IMR-90 (cell line): ENCODE measurements around the gene FLOT2. TPM values are rescaled to one million over a fixed set of nuclear protein-coding genes. Genes with fewer than 3 reads are reported as not detected.

ENCODE experiments used
- ATAC-seq: fragments of 200-7000 bp; cut with Tn5 transposase; 2 replicates; pipeline ENCODE4 v1.9.1; 2020; ENCODE audit warnings: low read depth, mild to moderate bottlenecking, moderate library complexity
- BruUV-seq: library from RNA; stranded (reverse); fragments of 400-500 nt; replicated peaks from 2 replicates; lab custom pipeline; 2021; lab: Mats Ljungman, UMichigan
- CTCF ChIA-PET: fragments of 300-600 bp; formaldehyde crosslinking; extraction: SDS; loops from one replicate; lab custom pipeline; 2021; ENCODE audit warnings: antibody characterized with exemption; lab: Yijun Ruan, JAX
- POLR2A ChIA-PET: fragments of 300-600 bp; sonication (Branson Sonifier 250); formaldehyde crosslinking; loops from one replicate; lab custom pipeline; 2022; ENCODE audit warnings: antibody characterized with exemption; ENCODE audit not compliant: unreplicated experiment; lab: Charles Lee
- DNase-seq: peaks from one replicate; pipeline ENCODE4 v3.0.0; 2013
- H2AFZ ChIP-seq: replicated peaks from 2 replicates; pipeline ENCODE3; 2013; ENCODE audit warnings: low read length, mild to moderate bottlenecking; ENCODE audit not compliant: poor library complexity
- H2AK5ac ChIP-seq: 2 replicates; pipeline ENCODE4 v1.6.1; 2013; ENCODE audit warnings: low read depth, low read length, inconsistent platforms
- H2AK9ac ChIP-seq: replicated peaks from 2 replicates; pipeline ENCODE3; 2013; ENCODE audit warnings: mild to moderate bottlenecking, low read depth, low read length, moderate library complexity; ENCODE audit not compliant: poor library complexity
- H2BK120ac ChIP-seq: 2 replicates; pipeline ENCODE4 v1.6.1; 2013; ENCODE audit warnings: low read depth, low read length, inconsistent platforms
- H2BK15ac ChIP-seq: 3 replicates; pipeline ENCODE4 v1.6.1; 2013; ENCODE audit warnings: low read depth, low read length, inconsistent platforms
- H2BK20ac ChIP-seq: 2 replicates; pipeline ENCODE4 v1.6.1; 2013; ENCODE audit warnings: low read depth, mild to moderate bottlenecking, inconsistent platforms, low read length, moderate library complexity
- H2BK5ac ChIP-seq: 2 replicates; pipeline ENCODE4 v1.6.1; 2013; ENCODE audit warnings: mild to moderate bottlenecking, low read depth, low read length, inconsistent platforms; ENCODE audit not compliant: poor library complexity, severe bottlenecking
- H3K14ac ChIP-seq: replicated peaks from 2 replicates; pipeline ENCODE4 v1.6.1; 2013; ENCODE audit warnings: low read depth, low read length, inconsistent platforms
- H3K18ac ChIP-seq: 2 replicates; pipeline ENCODE4 v1.6.1; 2013; ENCODE audit warnings: low read depth, low read length, control low read depth
- H3K23ac ChIP-seq: 2 replicates; pipeline ENCODE4 v1.6.1; 2013; ENCODE audit warnings: low read depth, low read length, inconsistent platforms
- H3K27ac ChIP-seq: 2 replicates; pipeline ENCODE4 v1.5.1; 2013; ENCODE audit warnings: mild to moderate bottlenecking, control low read depth, low read length; ENCODE audit not compliant: insufficient read depth
- H3K27me3 ChIP-seq: 2 replicates; pipeline ENCODE4 v1.6.1; 2013; ENCODE audit warnings: low read length; ENCODE audit not compliant: control insufficient read depth, insufficient read depth
- H3K36me3 ChIP-seq: 2 replicates; pipeline ENCODE4 v1.6.1; 2013; ENCODE audit warnings: low read length, mixed read lengths; ENCODE audit not compliant: control insufficient read depth, insufficient read depth
- H3K4ac ChIP-seq: 2 replicates; pipeline ENCODE4 v1.6.1; 2013; ENCODE audit warnings: low read depth, low read length, inconsistent platforms
- H3K4me1 ChIP-seq: 2 replicates; pipeline ENCODE4 v1.6.1; 2013; ENCODE audit warnings: low read length, mixed read lengths; ENCODE audit not compliant: control insufficient read depth, insufficient read depth
- H3K4me2 ChIP-seq: 2 replicates; pipeline ENCODE4 v1.6.1; 2013; ENCODE audit warnings: low read depth, mild to moderate bottlenecking, control low read depth, low read length, moderate library complexity
- H3K4me3 ChIP-seq: 2 replicates; pipeline ENCODE4 v1.5.1; 2013; ENCODE audit warnings: low read depth, mild to moderate bottlenecking, control low read depth, low read length, moderate library complexity; ENCODE audit not compliant: insufficient read depth
- H3K56ac ChIP-seq: 2 replicates; pipeline ENCODE4 v1.6.1; 2013; ENCODE audit warnings: low read length, inconsistent platforms; ENCODE audit not compliant: insufficient read depth; ENCODE audit errors: extremely low read depth
- H3K79me1 ChIP-seq, 2 experiments: 2 replicates each; pipeline ENCODE4 v1.6.1; 2013; ENCODE audit warnings: low read length in 2 of 2, inconsistent platforms in 1 of 2, low read depth in 1 of 2
- H3K9ac ChIP-seq: 2 replicates; pipeline ENCODE4 v1.6.1; 2013; ENCODE audit warnings: low read depth, low read length, control low read depth
- H3K9me1 ChIP-seq: 2 replicates; pipeline ENCODE4 v1.6.1; 2013; ENCODE audit warnings: low read length, inconsistent platforms; ENCODE audit not compliant: insufficient read depth
- H3K9me3 ChIP-seq: 2 replicates; pipeline ENCODE4 v1.6.1; 2013; ENCODE audit warnings: low read length; ENCODE audit not compliant: control insufficient read depth, insufficient read depth
- H4K20me1 ChIP-seq: 2 replicates; pipeline ENCODE4 v1.6.1; 2013; ENCODE audit warnings: low read length, inconsistent platforms; ENCODE audit not compliant: insufficient read depth
- H4K5ac ChIP-seq: 2 replicates; pipeline ENCODE4 v1.6.1; 2013; ENCODE audit warnings: mild to moderate bottlenecking, low read depth, low read length, control low read depth
- H4K8ac ChIP-seq, 2 experiments: 2 replicates each; pipeline ENCODE4 v1.6.1; 2013; ENCODE audit warnings: low read depth in 2 of 2, low read length in 2 of 2, control low read depth in 1 of 2, inconsistent platforms in 1 of 2
- H4K91ac ChIP-seq: 2 replicates; pipeline ENCODE4 v1.6.1; 2013; ENCODE audit warnings: low read depth, low read length, inconsistent platforms; ENCODE audit not compliant: insufficient read depth
- BHLHE40 ChIP-seq: fragments of 150-350 bp; IDR thresholded peaks from 2 replicates; pipeline ENCODE4 v1.6.1; 2016; ENCODE audit warnings: mild to moderate bottlenecking, low read depth, low read length
- CEBPB ChIP-seq: IDR thresholded peaks from 2 replicates; pipeline ENCODE4 v1.6.1; 2012; ENCODE audit warnings: low read depth, low read length, improper control_type of control experiment
- CHD1 ChIP-seq: IDR thresholded peaks from 2 replicates; pipeline ENCODE4 v1.6.1; 2012; ENCODE audit warnings: low read depth, low read length, improper control_type of control experiment
- FOS ChIP-seq: fragments of 150-350 bp; IDR thresholded peaks from 2 replicates; pipeline ENCODE4 v1.6.1; 2016; ENCODE audit warnings: low read depth, low read length
- MAFK ChIP-seq: IDR thresholded peaks from 2 replicates; pipeline ENCODE4 v1.6.1; 2012; ENCODE audit warnings: low read depth, low read length, improper control_type of control experiment
- MAZ ChIP-seq: IDR thresholded peaks from 2 replicates; pipeline ENCODE4 v1.6.1; 2012; ENCODE audit warnings: low read depth, mild to moderate bottlenecking, low read length, improper control_type of control experiment, moderate library complexity, borderline replicate concordance
- MXI1 ChIP-seq: IDR thresholded peaks from 2 replicates; pipeline ENCODE4 v1.6.1; 2012; ENCODE audit warnings: low read depth, mild to moderate bottlenecking, low read length, moderate library complexity, borderline replicate concordance
- NFE2L2 ChIP-seq: fragments of 150-350 bp; IDR thresholded peaks from 2 replicates; pipeline ENCODE4 v1.6.1; 2016; ENCODE audit warnings: low read depth, mild to moderate bottlenecking, low read length
- POLR2A ChIP-seq: IDR thresholded peaks from 2 replicates; pipeline ENCODE4 v1.6.1; 2012; ENCODE audit warnings: mild to moderate bottlenecking, low read depth, low read length
- RAD21 ChIP-seq: IDR thresholded peaks from 2 replicates; pipeline ENCODE4 v1.6.1; 2012; ENCODE audit warnings: low read length, improper control_type of control experiment
- RCOR1 ChIP-seq: IDR thresholded peaks from 2 replicates; pipeline ENCODE4 v1.6.1; 2012; ENCODE audit warnings: mild to moderate bottlenecking, low read length, improper control_type of control experiment; ENCODE audit not compliant: insufficient replicate concordance
- RFX5 ChIP-seq: IDR thresholded peaks from 2 replicates; pipeline ENCODE4 v1.8.0; 2012; ENCODE audit warnings: low read depth, mild to moderate bottlenecking, low read length, moderate library complexity
- SMC3 ChIP-seq: fragments of 150-350 bp; IDR thresholded peaks from 2 replicates; pipeline ENCODE4 v1.6.1; 2016; ENCODE audit warnings: low read depth, mild to moderate bottlenecking, antibody characterized with exemption, low read length, moderate library complexity
- dilution Hi-C: fragments of 300-500 bp; cut with HindIII; formaldehyde crosslinking; loops from one replicate; pipeline ENCODE4 v1.14.3; 2018; ENCODE audit warnings: low sequenced_read_pairs; ENCODE audit not compliant: unreplicated experiment
- in situ Hi-C: fragments of 300-500 bp; cut with MboI; formaldehyde crosslinking; loops from 3 replicates; pipeline ENCODE4 v1.14.3; 2019; ENCODE audit warnings: low sequenced_read_pairs, inconsistent platforms, mixed read lengths
- intact Hi-C: fragments of 100-400 bp; cut with micrococcal nuclease; formaldehyde crosslinking; loops from 2 replicates; pipeline ENCODE4 v1.10.0; 2022
- polyA plus RNA-seq, 3 experiments: library from polyadenylated mRNA; depleted of rRNA; stranded (reverse); fragments of >200 nt; gene quantifications; 2 replicates each; pipeline ENCODE4 v1.2.3, GENCODE V29; 2012; ENCODE audit warnings: low replicate concordance in 1 of 3
- total RNA-seq: library from RNA; depleted of rRNA; stranded (reverse); fragments of >200 nt; gene quantifications from 2 replicates; pipeline ENCODE4 v1.2.3, GENCODE V29; 2012
- TF ChIP-seq, protein P1 (sequence below): fragments of 150-350 bp; IDR thresholded peaks from 2 replicates; pipeline ENCODE4 v1.6.1; 2016; ENCODE audit warnings: low read depth, mild to moderate bottlenecking, low read length, moderate library complexity, borderline replicate concordance
- TF ChIP-seq, protein P2 (sequence below): conservative IDR thresholded peaks from 2 replicates; pipeline ENCODE4 v1.5.1; 2012; ENCODE audit warnings: mild to moderate bottlenecking, low read depth, low read length, improper control_type of control experiment
- TF ChIP-seq, protein P3 (sequence below): fragments of 150-350 bp; IDR thresholded peaks from 2 replicates; pipeline ENCODE4 v1.6.1; 2017; ENCODE audit warnings: mild to moderate bottlenecking, antibody characterized with exemption, low read length, low read depth

Gene FLOT2
- total and polyA plus RNA-seq, 2 of the 4 experiments (the other 2 are of a cell fraction) = 19.7 to 67.9 TPM

DNA sequence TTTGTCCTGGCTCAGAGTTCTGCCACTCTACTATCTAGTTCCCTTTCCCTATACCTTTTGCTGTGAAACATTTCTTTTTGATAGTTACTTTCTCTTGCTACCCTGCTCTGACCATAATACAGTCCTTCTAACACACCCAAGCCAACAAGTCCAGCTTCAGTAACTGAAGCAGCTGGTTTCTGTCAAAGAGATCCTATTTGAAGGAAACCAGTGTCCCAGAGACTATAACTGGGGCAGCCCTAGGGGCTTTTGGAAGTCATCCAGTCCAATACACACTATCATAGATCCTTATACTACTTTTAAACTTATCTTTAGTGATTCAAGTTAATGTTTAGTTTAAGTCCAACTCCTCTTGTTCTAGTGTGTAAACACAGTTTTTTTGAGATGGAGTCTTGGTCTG is 22.7 kb upstream of the FLOT2 start:
- in situ Hi-C loops = no loop called here
- peaks cover 49% of the 10 kb centered on the region for H3K36me3 ChIP-seq

More for the DNA sequence above, 22.7 kb upstream of the FLOT2 start:
- Histone ChIP-seq H4K91ac (no peak overlapping the region), H3K23ac (no peak overlapping the region), H3K18ac (no peak overlapping the region), H2BK20ac (no peak overlapping the region), H3K9me1 (peaks cover 10% of the 10 kb centered on the region), H3K27me3 (no peaks in the 10 kb centered on the region), H4K5ac (no peak overlapping the region), H4K20me1 (peaks cover 34% of the 10 kb centered on the region), H3K4ac (no peak overlapping the region), H3K4me3 (no peak overlapping the region), H2BK120ac (no peak overlapping the region), H3K9ac (no peak overlapping the region), H3K56ac (no peak overlapping the region), H3K27ac (no peak overlapping the region), H3K4me2 (no peak overlapping the region), H2AK5ac (no peak overlapping the region), H3K79me1 (peaks cover 53 to 64% of the 10 kb centered on the region in 2 experiments), H2AFZ (no peak overlapping the region), H3K4me1 (peaks cover 3% of the 10 kb centered on the region), H2AK9ac (no peak overlapping the region), H3K9me3 (no peaks in the 10 kb centered on the region), H4K8ac (no peak overlapping the region), H3K14ac (no peak overlapping the region), H2BK15ac (no peak overlapping the region), H2BK5ac (no peak overlapping the region)
- ChIA-PET CTCF (no interaction called here), POLR2A (no interaction called here)
- dilution Hi-C loops (no loop called here), intact Hi-C loops (no loop called here)
- BruUV-seq = no TSS peak
- no peak for ATAC-seq
- no peak for DNase-seq
- TF ChIP-seq POLR2A = no peak
- TF ChIP-seq RAD21 = no peak
- TF ChIP-seq CHD1 = no peak
- TF ChIP-seq RCOR1 = no peak
- no peak for TF ChIP-seq MAZ
- TF ChIP-seq NFE2L2 = no peak
- TF ChIP-seq MXI1 = no peak
- TF ChIP-seq MAFK = no peak
- no peak for TF ChIP-seq SMC3
- TF ChIP-seq, protein P1, sequence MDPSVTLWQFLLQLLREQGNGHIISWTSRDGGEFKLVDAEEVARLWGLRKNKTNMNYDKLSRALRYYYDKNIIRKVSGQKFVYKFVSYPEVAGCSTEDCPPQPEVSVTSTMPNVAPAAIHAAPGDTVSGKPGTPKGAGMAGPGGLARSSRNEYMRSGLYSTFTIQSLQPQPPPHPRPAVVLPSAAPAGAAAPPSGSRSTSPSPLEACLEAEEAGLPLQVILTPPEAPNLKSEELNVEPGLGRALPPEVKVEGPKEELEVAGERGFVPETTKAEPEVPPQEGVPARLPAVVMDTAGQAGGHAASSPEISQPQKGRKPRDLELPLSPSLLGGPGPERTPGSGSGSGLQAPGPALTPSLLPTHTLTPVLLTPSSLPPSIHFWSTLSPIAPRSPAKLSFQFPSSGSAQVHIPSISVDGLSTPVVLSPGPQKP = no peak
- no peak for TF ChIP-seq BHLHE40
- TF ChIP-seq, protein P2, sequence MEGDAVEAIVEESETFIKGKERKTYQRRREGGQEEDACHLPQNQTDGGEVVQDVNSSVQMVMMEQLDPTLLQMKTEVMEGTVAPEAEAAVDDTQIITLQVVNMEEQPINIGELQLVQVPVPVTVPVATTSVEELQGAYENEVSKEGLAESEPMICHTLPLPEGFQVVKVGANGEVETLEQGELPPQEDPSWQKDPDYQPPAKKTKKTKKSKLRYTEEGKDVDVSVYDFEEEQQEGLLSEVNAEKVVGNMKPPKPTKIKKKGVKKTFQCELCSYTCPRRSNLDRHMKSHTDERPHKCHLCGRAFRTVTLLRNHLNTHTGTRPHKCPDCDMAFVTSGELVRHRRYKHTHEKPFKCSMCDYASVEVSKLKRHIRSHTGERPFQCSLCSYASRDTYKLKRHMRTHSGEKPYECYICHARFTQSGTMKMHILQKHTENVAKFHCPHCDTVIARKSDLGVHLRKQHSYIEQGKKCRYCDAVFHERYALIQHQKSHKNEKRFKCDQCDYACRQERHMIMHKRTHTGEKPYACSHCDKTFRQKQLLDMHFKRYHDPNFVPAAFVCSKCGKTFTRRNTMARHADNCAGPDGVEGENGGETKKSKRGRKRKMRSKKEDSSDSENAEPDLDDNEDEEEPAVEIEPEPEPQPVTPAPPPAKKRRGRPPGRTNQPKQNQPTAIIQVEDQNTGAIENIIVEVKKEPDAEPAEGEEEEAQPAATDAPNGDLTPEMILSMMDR = no peak
- TF ChIP-seq RFX5 = no peak
- TF ChIP-seq CEBPB = no peak
- TF ChIP-seq FOS = no peak
- TF ChIP-seq, protein P3, sequence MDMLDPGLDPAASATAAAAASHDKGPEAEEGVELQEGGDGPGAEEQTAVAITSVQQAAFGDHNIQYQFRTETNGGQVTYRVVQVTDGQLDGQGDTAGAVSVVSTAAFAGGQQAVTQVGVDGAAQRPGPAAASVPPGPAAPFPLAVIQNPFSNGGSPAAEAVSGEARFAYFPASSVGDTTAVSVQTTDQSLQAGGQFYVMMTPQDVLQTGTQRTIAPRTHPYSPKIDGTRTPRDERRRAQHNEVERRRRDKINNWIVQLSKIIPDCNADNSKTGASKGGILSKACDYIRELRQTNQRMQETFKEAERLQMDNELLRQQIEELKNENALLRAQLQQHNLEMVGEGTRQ = no peak
